Measurements from ENCODE around the gene BCO2. TPM values are rescaled to one million over a fixed set of nuclear protein-coding genes. Genes with fewer than 3 reads are reported as not detected.

The BCO2 gene
- total and polyA plus RNA-seq, 10 of the 15 experiments (the other 5 are each of a cell fraction or from before 2014, with no cell fraction given), result 0.29 to 1.0 (median 0.57) TPM

- ChIA-PET CTCF (interaction anchor here (2.0 kb wide), 1 partner anchor 19 kb away, joined by 5 read pairs; no protein-coding TSS in a partner anchor), SMC1A (ENCODE audit: uncharacterized antibody, unreplicated experiment) (interaction anchor here (1.0 kb wide), 1 partner anchor 92 kb away, joined by 3 read pairs; no protein-coding TSS in a partner anchor), POLR2A (no interaction called here), RAD21 (ENCODE audit: unreplicated experiment) (no interaction called here)
- H3K4me3 ChIP-seq, result no peak overlapping the region
- WGBS (ENCODE audit: insufficient coverage, insufficient replicate concordance, low lambda C conversion rate, missing lambda C conversion rate), result 8% methylated on average over 2 of the region's 2 CpGs
- no peaks in the 10 kb centered on the region for H4K20me1 ChIP-seq (ENCODE audit: control insufficient read depth, insufficient read depth)
- TF ChIP-seq KLF5 (IDR thresholded peaks at IDR 0.05; ENCODE audit: partially characterized antibody) (no peak), RUNX3 (IDR thresholded peaks at IDR 0.05; ENCODE audit: low read length) (peak; percentile 22; the same call in 1 of the 2 replicates)
- 0 out of 2 replicates have a peak, but pooled peaks cover 2% of the 10 kb centered on the region for H3K4me1 ChIP-seq (ENCODE audit: control insufficient read depth, insufficient read depth, low read length)
- no peak overlapping the region for H3K9ac ChIP-seq (ENCODE audit: control insufficient read depth, insufficient read depth, low read length)
- H3K27ac ChIP-seq (ENCODE audit: control insufficient read depth, insufficient read depth), result no peak overlapping the region
- no peaks in the 10 kb centered on the region for H3K36me3 ChIP-seq (ENCODE audit: control insufficient read depth in 2 of 2, insufficient read depth in 2 of 2, low read length in 1 of 2)
- peak; percentile 50; the same call in 2 of the 3 replicates for ATAC-seq
- no peak overlapping the region for H2AFZ ChIP-seq (ENCODE audit: control insufficient read depth, low read depth, low read length)
- H3K79me2 ChIP-seq (ENCODE audit: control insufficient read depth, insufficient read depth, low read length), result no peaks in the 10 kb centered on the region
- no peak for DNase-seq (ENCODE audit: low read depth, low spot score)
- in situ Hi-C loops (cut with MboI), result no loop called here
- intact Hi-C loops (cut with micrococcal nuclease; ENCODE audit: unreplicated experiment), result no loop called here
- BruUV-seq (replicated peaks), result no TSS peak
- H3K27me3 ChIP-seq (replicated peaks in 1 of 2; ENCODE audit: control insufficient read depth in 2 of 2, insufficient read depth in 2 of 2, low read length in 1 of 2), result no peaks in the 10 kb centered on the region; a peak in 1 of 4 replicates
- no peak overlapping the region for H3K4me2 ChIP-seq (ENCODE audit: control insufficient read depth, insufficient read depth)
- FAIRE-seq, result no peak
- no peaks in the 10 kb centered on the region for H3K9me3 ChIP-seq (replicated peaks; ENCODE audit: control insufficient read depth, insufficient read depth, low read length)
Observed at GRCh38 chr11:112132737-112133136, 42.6 kb upstream of the BCO2 start.

GRCh38 chr11:112134473-112134872 is 40.8 kb upstream of the BCO2 start:
- in situ Hi-C loops (cut with MboI), result no loop called here
- no peaks in the 10 kb centered on the region; a peak in 1 of 4 replicates for H3K27me3 ChIP-seq (replicated peaks in 1 of 2; ENCODE audit: control insufficient read depth in 2 of 2, insufficient read depth in 2 of 2, low read length in 1 of 2)
- no peaks in the 10 kb centered on the region for H3K79me2 ChIP-seq (ENCODE audit: control insufficient read depth, insufficient read depth, low read length)
- SMC1A ChIA-PET (ENCODE audit: uncharacterized antibody, unreplicated experiment), result no interaction called here
- CTCF ChIA-PET, result interaction anchor here (2.0 kb wide), 1 partner anchor 20 kb away, joined by 5 read pairs; no protein-coding TSS in a partner anchor
- H3K9me3 ChIP-seq (replicated peaks; ENCODE audit: control insufficient read depth, insufficient read depth, low read length), result no peaks in the 10 kb centered on the region
- no peaks in the 10 kb centered on the region for H4K20me1 ChIP-seq (ENCODE audit: control insufficient read depth, insufficient read depth)
- H3K9ac ChIP-seq (ENCODE audit: control insufficient read depth, insufficient read depth, low read length), result no peak overlapping the region
- no peak for FAIRE-seq
- no TSS peak for BruUV-seq (replicated peaks)
- POLR2A ChIA-PET, result no interaction called here
- H3K36me3 ChIP-seq (ENCODE audit: control insufficient read depth in 2 of 2, insufficient read depth in 2 of 2, low read length in 1 of 2), result no peaks in the 10 kb centered on the region
- no peak overlapping the region for H3K27ac ChIP-seq (ENCODE audit: control insufficient read depth, insufficient read depth)
- H2AFZ ChIP-seq (ENCODE audit: control insufficient read depth, low read depth, low read length), result no peak overlapping the region
- no peak overlapping the region for H3K4me2 ChIP-seq (ENCODE audit: control insufficient read depth, insufficient read depth)
- no peak overlapping the region for H3K4me3 ChIP-seq
- WGBS (ENCODE audit: insufficient coverage, insufficient replicate concordance, low lambda C conversion rate, missing lambda C conversion rate), result 76% methylated on average over 3 of the region's 4 CpGs
- no peak for DNase-seq (ENCODE audit: low read depth, low spot score)
- intact Hi-C loops (cut with micrococcal nuclease; ENCODE audit: unreplicated experiment), result no loop called here
- H3K4me1 ChIP-seq (ENCODE audit: control insufficient read depth, insufficient read depth, low read length), result 0 out of 2 replicates have a peak, but pooled peaks cover 2% of the 10 kb centered on the region
- no peak for ATAC-seq
- RAD21 ChIA-PET (ENCODE audit: unreplicated experiment), result no interaction called here
- TF ChIP-seq E2F8 (IDR thresholded peaks at IDR 0.05; ENCODE audit: low read depth, partially characterized antibody) (no peak), BACH1 (IDR thresholded peaks at IDR 0.05; ENCODE audit: borderline replicate concordance) (no peak), SREBF2 (IDR thresholded peaks at IDR 0.05; ENCODE audit: low read length) (no peak), ZNF592 (IDR thresholded peaks at IDR 0.05) (no peak), NR2C1 (IDR thresholded peaks at IDR 0.05) (no peak), KAT2A (conservative IDR thresholded peaks at IDR 0.05; ENCODE audit: control insufficient read depth, low read depth, low read length) (no peak)

Data from GM12878 (cell line).